Activated naive CD8-positive, alpha-beta T cell treated with anti-CD3 and anti-CD28 coated beads, Interleukin-2, amount 10 ng/mL, durations not matched to agents 7 days and 5 days (primary cell): ENCODE measurements around the gene KIAA0825. TPM values are rescaled to one million over a fixed set of nuclear protein-coding genes. Genes with fewer than 3 reads are reported as not detected.

Experiments
- ATAC-seq: fragments of 150-1000 bp; cut with Tn5 transposase; one replicate; pipeline ENCODE4 v1.10.0; 2021; ENCODE audit warnings: low read depth, moderate library complexity
- POLR2A ChIA-PET: fragments of 350-600 bp; sonication (Branson Sonifier 250); formaldehyde crosslinking; loops from one replicate; lab custom pipeline; 2021; ENCODE audit warnings: antibody characterized with exemption; lab: Charles Lee
- DNase-seq: peaks from one replicate; pipeline ENCODE4 v3.0.0; 2021
- H3K27ac Mint-ChIP-seq: one replicate; pipeline ENCODE4 v1.8.0; 2022; ENCODE audit warnings: mild to moderate bottlenecking, mixed read lengths
- H3K27me3 Mint-ChIP-seq: one replicate; pipeline ENCODE4 v1.8.0; 2022; ENCODE audit warnings: mild to moderate bottlenecking, moderate library complexity, mixed read lengths
- H3K36me3 Mint-ChIP-seq: one replicate; pipeline ENCODE4 v1.8.0; 2021; ENCODE audit warnings: mild to moderate bottlenecking, mixed read lengths
- H3K4me1 Mint-ChIP-seq: one replicate; pipeline ENCODE4 v1.8.0; 2021; ENCODE audit warnings: mixed read lengths
- H3K4me3 Mint-ChIP-seq: one replicate; pipeline ENCODE4 v1.8.0; 2022; ENCODE audit warnings: mild to moderate bottlenecking, moderate library complexity, mixed read lengths
- H3K9me3 Mint-ChIP-seq: one replicate; pipeline ENCODE4 v1.8.0; 2021; ENCODE audit warnings: mixed read lengths
- total RNA-seq, 2 experiments: library from RNA; stranded (reverse); gene quantifications; one replicate each; pipeline ENCODE4 v1.2.3, GENCODE V29; 2021

The KIAA0825 gene
- total RNA-seq, 2 experiments from 2014 or later = 1.9 to 2.2 TPM

DNA sequence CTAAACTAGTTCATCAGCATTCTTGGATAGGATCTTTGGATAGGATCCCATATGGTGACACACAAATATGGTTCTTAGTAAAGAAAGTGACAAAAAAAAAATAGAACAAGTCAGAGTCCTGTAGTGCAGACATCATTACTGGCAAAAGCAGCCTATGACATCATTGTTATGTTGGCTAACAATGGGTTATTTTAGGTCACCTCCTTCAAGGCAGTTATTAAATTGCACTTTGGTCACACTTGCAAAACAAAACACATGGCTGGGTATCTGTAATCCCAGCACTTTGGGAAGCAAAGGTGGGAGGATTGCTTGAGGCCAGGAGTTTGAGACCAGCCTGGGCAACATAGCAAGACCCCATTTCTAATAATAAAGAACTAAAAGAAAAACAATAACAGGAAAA is 185.9 kb downstream of the KIAA0825 start:
- DNase-seq = no peak
- H3K36me3 Mint-ChIP-seq = peaks cover 1% of the 10 kb centered on the region
- ATAC-seq = no peak
- H3K9me3 Mint-ChIP-seq = peaks cover 5% of the 10 kb centered on the region
- POLR2A ChIA-PET = no interaction called here
- no peak overlapping the region for H3K27ac Mint-ChIP-seq
- H3K4me3 Mint-ChIP-seq = no peak overlapping the region
- peaks cover 3% of the 10 kb centered on the region for H3K4me1 Mint-ChIP-seq
- H3K27me3 Mint-ChIP-seq = no peaks in the 10 kb centered on the region

DNA sequence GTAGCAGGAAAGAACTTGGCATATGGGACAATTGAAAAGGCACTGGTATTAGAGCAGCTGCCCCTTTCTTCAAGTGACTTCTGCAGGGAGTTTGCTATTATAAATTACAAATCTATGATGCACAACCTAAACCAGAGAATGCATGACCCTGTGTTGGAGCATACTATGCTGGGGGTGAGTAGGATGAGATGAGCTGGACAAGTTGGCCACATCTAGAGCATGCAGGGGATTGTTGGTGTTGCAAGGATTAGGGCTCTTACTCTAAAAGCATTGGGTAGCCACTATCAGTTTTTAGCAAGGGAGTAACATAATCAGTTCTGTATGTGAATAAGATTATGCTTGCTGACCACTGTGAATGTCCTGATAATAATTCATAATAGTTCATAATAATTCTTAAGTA is 186.7 kb downstream of the KIAA0825 start:
- no peaks in the 10 kb centered on the region for H3K27me3 Mint-ChIP-seq
- no peak overlapping the region for H3K27ac Mint-ChIP-seq
- peaks cover 3% of the 10 kb centered on the region for H3K4me1 Mint-ChIP-seq
- DNase-seq (no peak), ATAC-seq (no peak)
- peaks cover 1% of the 10 kb centered on the region for H3K36me3 Mint-ChIP-seq
- POLR2A ChIA-PET = no interaction called here
- no peak overlapping the region for H3K4me3 Mint-ChIP-seq
- H3K9me3 Mint-ChIP-seq = peaks cover 5% of the 10 kb centered on the region

DNA sequence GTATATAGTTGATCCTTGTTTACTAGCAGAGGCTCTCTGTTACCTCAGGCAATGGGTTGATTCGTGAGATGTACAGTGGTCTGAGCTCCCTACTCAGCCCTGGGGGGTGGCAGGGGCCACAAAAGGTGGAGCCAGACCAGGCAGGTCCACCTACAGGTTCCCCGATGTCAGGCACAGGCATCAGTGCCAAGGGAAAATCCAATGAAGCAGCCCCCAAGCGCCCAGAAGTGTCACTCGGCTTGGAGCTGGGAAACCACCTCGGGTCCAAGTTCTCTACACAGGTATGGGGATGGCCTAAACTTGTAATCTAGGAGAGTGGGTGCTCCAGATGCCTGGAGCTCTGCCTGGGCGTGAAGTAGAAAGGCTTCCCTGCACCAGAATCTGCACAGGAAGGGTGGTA is 188.8 kb downstream of the KIAA0825 start:
- Mint-ChIP-seq H3K36me3 (peaks cover 1% of the 10 kb centered on the region), H3K27me3 (no peaks in the 10 kb centered on the region), H3K4me1 (peaks cover 3% of the 10 kb centered on the region), H3K4me3 (no peak overlapping the region), H3K9me3 (peaks cover 4% of the 10 kb centered on the region), H3K27ac (no peak overlapping the region)
- ATAC-seq (no peak), DNase-seq (no peak)
- POLR2A ChIA-PET = no interaction called here

DNA sequence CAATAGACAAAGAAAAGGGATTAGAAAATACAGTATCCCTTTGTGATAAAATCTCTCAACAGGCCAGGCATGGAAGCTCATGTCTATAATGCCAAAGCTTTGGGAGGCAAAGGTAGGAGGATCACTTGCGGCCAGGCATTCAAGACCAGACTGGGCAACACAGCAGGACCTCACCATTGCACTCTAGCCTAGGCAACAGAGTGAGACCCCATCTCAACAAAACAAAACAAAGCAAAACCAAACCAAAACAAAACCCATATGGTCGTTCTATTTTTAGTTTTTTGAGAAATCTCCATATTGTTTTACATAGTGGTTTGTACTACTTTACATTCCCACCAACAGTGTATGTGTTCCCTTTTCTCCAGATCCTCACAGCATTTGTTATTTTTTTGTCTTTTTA is 193.0 kb downstream of the KIAA0825 start:
- Mint-ChIP-seq H3K27ac (no peak overlapping the region), H3K36me3 (no peaks in the 10 kb centered on the region), H3K4me1 (no peaks in the 10 kb centered on the region), H3K27me3 (no peaks in the 10 kb centered on the region), H3K9me3 (peaks cover 2% of the 10 kb centered on the region), H3K4me3 (no peak overlapping the region)
- no peak for DNase-seq
- POLR2A ChIA-PET = no interaction called here
- no peak for ATAC-seq

DNA sequence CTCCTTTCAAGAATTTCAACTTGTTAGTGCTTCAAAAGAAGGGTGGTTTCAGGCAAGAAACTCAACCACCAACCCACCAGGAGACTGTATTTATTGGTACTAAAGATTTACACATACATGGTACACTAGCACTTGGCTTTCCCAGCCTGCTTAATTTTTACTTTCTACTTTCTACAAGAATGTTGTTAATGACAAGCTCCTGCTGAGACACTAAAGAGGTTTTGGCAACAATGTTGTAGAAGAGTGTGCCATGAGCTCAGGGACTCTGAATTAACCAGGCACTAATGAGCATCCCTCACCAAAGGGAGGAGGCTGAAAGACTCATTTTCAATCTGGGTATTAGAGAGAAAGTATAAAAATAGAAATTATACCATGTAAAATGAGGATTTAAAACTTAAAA is 195.0 kb downstream of the KIAA0825 start:
- DNase-seq (no peak), ATAC-seq (no peak)
- POLR2A ChIA-PET = no interaction called here
- Mint-ChIP-seq H3K4me3 (no peak overlapping the region), H3K9me3 (peaks cover 2% of the 10 kb centered on the region), H3K27me3 (peaks cover 1% of the 10 kb centered on the region), H3K27ac (no peak overlapping the region), H3K4me1 (no peaks in the 10 kb centered on the region), H3K36me3 (no peaks in the 10 kb centered on the region)

DNA sequence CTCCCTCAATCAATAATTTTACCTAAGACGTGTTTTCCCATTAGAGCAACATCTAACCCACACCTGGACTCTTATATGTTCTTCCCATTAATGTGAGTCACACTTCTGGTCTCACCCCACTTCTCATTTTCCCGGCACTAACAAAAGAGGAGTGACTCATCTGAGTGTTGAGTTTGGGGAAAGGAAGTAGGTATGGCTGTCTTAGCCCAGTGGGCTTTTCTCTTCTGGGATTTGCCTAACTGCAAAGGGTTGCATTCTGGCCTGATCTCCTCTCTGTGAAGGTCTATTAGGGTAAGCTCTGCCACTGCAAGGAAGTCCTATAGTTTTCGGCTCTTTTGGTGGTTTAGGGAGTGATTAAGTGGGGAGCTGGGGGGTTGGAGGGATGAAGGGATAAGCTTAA is 195.6 kb downstream of the KIAA0825 start:
- H3K27ac Mint-ChIP-seq = no peak overlapping the region
- POLR2A ChIA-PET = no interaction called here
- no peaks in the 10 kb centered on the region for H3K9me3 Mint-ChIP-seq
- H3K4me1 Mint-ChIP-seq = no peaks in the 10 kb centered on the region
- DNase-seq = no peak
- no peak overlapping the region for H3K4me3 Mint-ChIP-seq
- ATAC-seq = no peak
- H3K36me3 Mint-ChIP-seq = no peaks in the 10 kb centered on the region
- H3K27me3 Mint-ChIP-seq = peaks cover 1% of the 10 kb centered on the region

DNA sequence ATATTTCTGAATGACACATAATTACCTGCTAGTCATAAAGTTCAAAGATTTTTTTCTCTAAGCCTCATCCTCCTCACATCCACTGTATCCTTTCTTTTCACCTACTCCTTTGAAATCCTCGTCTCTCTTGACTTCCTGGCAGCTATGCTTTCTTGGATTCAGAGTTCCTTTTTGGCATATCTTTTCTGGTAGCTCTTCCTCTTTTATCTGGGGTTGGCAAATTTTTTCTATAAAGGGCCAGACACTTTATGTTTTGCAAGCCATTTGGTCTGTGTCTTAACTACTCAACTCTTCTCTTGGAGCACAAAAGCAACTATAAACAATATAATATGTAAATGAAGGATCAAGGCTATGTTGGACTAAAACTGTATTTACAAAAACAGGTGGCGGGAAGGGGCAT is 197.5 kb downstream of the KIAA0825 start:
- DNase-seq (no peak), ATAC-seq (no peak)
- H3K4me1 Mint-ChIP-seq = no peaks in the 10 kb centered on the region
- H3K27ac Mint-ChIP-seq = no peak overlapping the region
- no peak overlapping the region for H3K4me3 Mint-ChIP-seq
- no peaks in the 10 kb centered on the region for H3K9me3 Mint-ChIP-seq
- peaks cover 1% of the 10 kb centered on the region for H3K27me3 Mint-ChIP-seq
- no peaks in the 10 kb centered on the region for H3K36me3 Mint-ChIP-seq
- POLR2A ChIA-PET = no interaction called here

DNA sequence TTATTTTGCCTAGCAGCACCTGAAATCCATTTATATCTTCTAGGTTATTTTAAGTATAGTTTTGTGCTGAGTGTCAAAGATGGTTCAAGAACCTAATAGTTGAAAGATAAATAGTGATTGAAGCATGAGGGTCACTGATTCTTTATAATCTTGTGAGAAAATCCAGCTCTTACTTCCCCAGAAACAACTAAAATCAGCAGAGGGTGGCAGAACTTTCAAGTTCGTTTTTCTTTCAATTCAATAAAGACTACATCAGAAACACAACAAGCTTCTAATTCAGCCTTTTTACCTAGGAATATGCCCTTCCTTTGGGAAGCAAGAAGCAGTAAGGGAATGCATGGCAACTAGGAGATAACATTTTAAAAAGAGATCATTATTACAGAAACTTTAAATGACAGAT is 202.6 kb downstream of the KIAA0825 start:
- DNase-seq = no peak
- H3K27ac Mint-ChIP-seq = no peak overlapping the region
- no peak for ATAC-seq
- H3K4me3 Mint-ChIP-seq = no peak overlapping the region
- POLR2A ChIA-PET = no interaction called here
- H3K27me3 Mint-ChIP-seq = peaks cover 1% of the 10 kb centered on the region
- no peaks in the 10 kb centered on the region for H3K4me1 Mint-ChIP-seq
- H3K9me3 Mint-ChIP-seq = peaks cover 1% of the 10 kb centered on the region
- H3K36me3 Mint-ChIP-seq = no peaks in the 10 kb centered on the region

DNA sequence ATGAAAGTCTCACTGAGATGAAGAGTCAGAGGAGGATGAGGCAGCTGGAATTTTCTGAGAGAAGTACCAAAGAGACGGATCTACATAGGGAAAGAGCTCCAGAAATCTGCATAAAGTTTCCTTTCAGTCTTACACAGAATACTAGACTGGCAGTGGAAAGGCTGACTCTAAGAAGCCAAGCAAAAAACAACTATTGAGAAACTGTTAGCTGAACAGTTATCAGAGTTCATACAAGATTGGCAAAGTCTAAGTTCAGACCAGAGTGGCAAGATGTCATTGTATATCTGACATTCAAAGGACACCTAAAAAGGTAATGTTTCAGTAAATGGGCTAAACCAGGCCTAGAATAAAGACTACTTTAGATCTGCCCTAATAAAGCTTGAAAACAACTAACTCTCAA is 209.0 kb downstream of the KIAA0825 start:
- Mint-ChIP-seq H3K4me1 (no peaks in the 10 kb centered on the region), H3K36me3 (no peaks in the 10 kb centered on the region), H3K9me3 (peaks cover 3% of the 10 kb centered on the region), H3K27me3 (no peaks in the 10 kb centered on the region), H3K4me3 (no peak overlapping the region), H3K27ac (no peak overlapping the region)
- POLR2A ChIA-PET = no interaction called here
- no peak for DNase-seq
- no peak for ATAC-seq

DNA sequence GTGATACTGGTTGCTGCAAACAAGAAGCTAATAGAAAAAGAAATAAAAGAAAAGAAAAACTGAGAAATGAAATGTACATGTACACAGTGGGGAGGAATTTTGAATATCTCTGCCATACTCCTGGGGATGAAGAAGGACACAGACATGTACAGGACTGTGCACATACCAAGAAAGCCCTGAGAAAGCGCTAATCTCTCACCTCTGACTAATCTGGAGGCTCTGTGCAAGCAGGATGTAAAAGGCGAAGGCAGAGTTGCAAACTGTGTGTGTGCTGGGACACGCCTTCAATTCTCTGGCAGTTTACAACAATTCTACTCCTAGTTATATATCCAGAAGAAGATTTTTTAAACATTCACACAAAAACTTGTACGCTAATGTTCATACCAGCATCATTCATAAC is 211.4 kb downstream of the KIAA0825 start:
- POLR2A ChIA-PET = no interaction called here
- no peak for ATAC-seq
- no peak overlapping the region for H3K27ac Mint-ChIP-seq

DNA sequence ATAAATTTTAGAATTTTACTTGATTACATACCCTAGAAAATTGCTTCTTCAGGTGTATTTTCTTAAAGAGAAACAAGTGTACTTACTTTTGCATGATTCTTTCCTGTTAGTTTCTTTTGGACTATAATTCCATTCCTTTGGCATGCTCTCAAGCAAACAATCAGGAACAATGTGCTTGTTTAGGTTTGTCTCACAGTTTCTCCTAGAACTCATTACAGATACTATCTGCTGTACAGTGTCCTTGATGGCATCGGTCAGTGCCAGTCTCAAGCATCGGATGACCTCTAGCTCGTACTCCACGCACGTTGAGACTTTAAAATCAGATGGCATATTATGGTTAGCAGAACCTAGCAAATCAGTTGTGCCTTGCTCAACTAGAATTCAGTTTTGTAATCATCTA is 214.9 kb downstream of the KIAA0825 start:
- POLR2A ChIA-PET = no interaction called here
- Mint-ChIP-seq H3K27me3 (no peaks in the 10 kb centered on the region), H3K27ac (no peak overlapping the region), H3K4me1 (no peaks in the 10 kb centered on the region), H3K36me3 (no peaks in the 10 kb centered on the region), H3K9me3 (no peaks in the 10 kb centered on the region), H3K4me3 (no peak overlapping the region)
- no peak for DNase-seq
- ATAC-seq = no peak

More for the DNA sequence above, 211.4 kb downstream of the KIAA0825 start:
- H3K36me3 Mint-ChIP-seq = no peaks in the 10 kb centered on the region
- no peaks in the 10 kb centered on the region for H3K27me3 Mint-ChIP-seq
- no peaks in the 10 kb centered on the region for H3K4me1 Mint-ChIP-seq
- peaks cover 3% of the 10 kb centered on the region for H3K9me3 Mint-ChIP-seq
- DNase-seq = no peak
- H3K4me3 Mint-ChIP-seq = no peak overlapping the region

DNA sequence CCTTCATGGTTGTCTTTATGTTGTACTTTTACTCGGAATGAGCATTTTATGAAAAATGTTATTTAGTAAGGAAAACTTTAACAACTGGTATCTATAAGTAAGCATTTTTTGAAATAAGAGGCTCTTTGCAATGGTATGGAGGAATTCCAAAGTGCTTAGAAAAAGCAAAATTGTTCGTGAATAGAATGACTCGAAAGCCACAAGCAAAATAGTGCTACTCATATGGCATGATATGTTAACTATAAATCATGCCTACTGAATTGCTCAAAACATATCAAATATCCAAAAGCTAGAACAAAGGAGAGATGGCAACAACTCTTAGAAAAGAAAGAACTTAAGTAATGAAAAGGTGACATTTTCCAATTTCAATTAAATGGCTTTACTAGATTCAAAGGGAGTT is 216.3 kb downstream of the KIAA0825 start:
- no peaks in the 10 kb centered on the region for H3K27me3 Mint-ChIP-seq
- H3K4me1 Mint-ChIP-seq = no peaks in the 10 kb centered on the region
- H3K27ac Mint-ChIP-seq = no peak overlapping the region
- H3K36me3 Mint-ChIP-seq = no peaks in the 10 kb centered on the region
- POLR2A ChIA-PET = no interaction called here
- ATAC-seq = no peak
- H3K4me3 Mint-ChIP-seq = no peak overlapping the region
- no peak for DNase-seq
- H3K9me3 Mint-ChIP-seq = no peaks in the 10 kb centered on the region

DNA sequence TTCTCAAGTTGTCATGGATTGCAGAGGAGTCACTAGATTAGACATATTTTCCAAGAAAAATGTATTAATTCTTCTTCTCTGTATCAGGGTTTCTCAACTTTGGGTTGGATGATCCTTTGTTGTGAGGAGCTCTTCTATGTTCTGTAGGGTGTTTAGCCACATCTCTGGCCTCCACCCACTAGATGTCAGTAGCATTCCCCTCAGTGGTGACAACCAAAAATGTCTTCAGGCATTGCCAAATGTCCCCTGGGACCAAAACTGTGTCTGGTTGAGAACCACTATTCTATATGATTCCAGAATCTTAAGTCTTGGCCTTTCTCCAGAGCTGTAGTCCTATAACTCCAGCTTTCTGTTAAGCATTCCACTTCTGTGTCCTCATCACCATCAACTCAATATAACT is 220.9 kb downstream of the KIAA0825 start:
- H3K9me3 Mint-ChIP-seq = no peaks in the 10 kb centered on the region
- H3K36me3 Mint-ChIP-seq = no peaks in the 10 kb centered on the region
- DNase-seq (no peak), ATAC-seq (no peak)
- H3K27ac Mint-ChIP-seq = no peak overlapping the region
- no peaks in the 10 kb centered on the region for H3K4me1 Mint-ChIP-seq
- no peaks in the 10 kb centered on the region for H3K27me3 Mint-ChIP-seq
- H3K4me3 Mint-ChIP-seq = no peak overlapping the region
- POLR2A ChIA-PET = no interaction called here

DNA sequence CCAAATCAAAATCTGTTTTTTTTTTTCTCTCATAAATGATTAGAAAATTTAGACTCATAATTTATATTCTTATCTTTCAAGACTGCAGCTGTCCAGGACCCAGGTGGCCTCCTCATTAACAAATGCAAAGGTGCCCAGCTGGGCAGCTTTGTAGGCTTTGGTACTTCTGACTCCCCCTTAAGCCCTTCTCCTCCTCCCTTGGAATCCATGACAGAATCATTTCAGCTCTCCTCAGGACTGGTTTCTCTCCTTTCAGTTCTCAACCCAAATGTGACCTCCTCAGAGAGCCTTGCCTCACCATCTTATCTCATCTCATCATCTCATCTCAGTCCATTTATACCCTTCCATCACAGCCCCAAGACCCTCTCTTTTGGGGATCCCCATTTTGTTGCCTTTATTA is 221.7 kb downstream of the KIAA0825 start:
- H3K4me1 Mint-ChIP-seq = no peaks in the 10 kb centered on the region
- no peaks in the 10 kb centered on the region for H3K36me3 Mint-ChIP-seq
- POLR2A ChIA-PET = no interaction called here
- DNase-seq = no peak
- no peak overlapping the region for H3K27ac Mint-ChIP-seq
- no peak overlapping the region for H3K4me3 Mint-ChIP-seq
- H3K27me3 Mint-ChIP-seq = no peaks in the 10 kb centered on the region
- no peaks in the 10 kb centered on the region for H3K9me3 Mint-ChIP-seq
- ATAC-seq = no peak

DNA sequence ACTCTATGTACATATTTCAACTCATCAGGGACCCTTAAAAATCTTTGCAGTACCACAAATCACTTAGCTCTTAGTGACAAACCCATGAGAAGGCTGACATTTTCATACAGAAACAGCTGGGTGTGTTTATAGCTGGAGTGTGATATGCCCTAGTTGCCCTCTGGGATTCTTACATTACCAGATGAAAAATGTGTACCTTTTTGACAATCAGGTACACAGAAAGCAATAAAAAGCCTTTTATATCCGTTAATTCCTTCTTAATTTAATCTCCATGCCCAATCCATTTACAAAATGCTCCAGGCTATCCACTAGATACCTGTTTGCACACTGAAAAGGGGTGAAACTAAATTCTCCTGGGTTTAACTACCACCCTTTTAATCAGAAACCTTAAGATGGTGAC is 222.9 kb downstream of the KIAA0825 start:
- no peak for ATAC-seq
- Mint-ChIP-seq H3K27me3 (no peaks in the 10 kb centered on the region), H3K4me3 (no peak overlapping the region), H3K27ac (no peak overlapping the region), H3K4me1 (no peaks in the 10 kb centered on the region), H3K36me3 (no peaks in the 10 kb centered on the region), H3K9me3 (no peaks in the 10 kb centered on the region)
- POLR2A ChIA-PET = no interaction called here
- DNase-seq = no peak
